Endothelial cell of umbilical vein (primary cell): ENCODE data around the gene QSOX2. TPM values are rescaled to one million over a fixed set of nuclear protein-coding genes. Genes with fewer than 3 reads are reported as not detected.

ENCODE experiments used
- BruUV-seq: library from RNA; stranded (reverse); fragments of 400-500 nt; replicated peaks from 2 replicates; lab custom pipeline; 2021; lab: Mats Ljungman, UMichigan
- CTCF ChIA-PET: fragments of 300-600, 350-600 bp; sonication (Branson Sonifier 250); formaldehyde crosslinking; loops from one replicate; lab custom pipeline; 2021; ENCODE audit warnings: antibody characterized with exemption, inconsistent platforms; lab: Charles Lee
- POLR2A ChIA-PET: fragments of 300-600, 350-600 bp; sonication (Branson Sonifier 250); formaldehyde crosslinking; loops from one replicate; lab custom pipeline; 2021; ENCODE audit warnings: antibody characterized with exemption, inconsistent platforms; lab: Charles Lee
- DNase-seq: peaks from one replicate; pipeline ENCODE4 v3.0.0-alpha.2; 2011; ENCODE audit warnings: low read depth, low spot score
- FAIRE-seq: peaks from 2 replicates; lab custom pipeline; 2011; peaks lifted over from hg19 to GRCh38; lab: Jason Lieb, UNC
- H2AFZ ChIP-seq: 2 replicates; pipeline ENCODE4 v1.6.0; 2012; ENCODE audit warnings: low read depth, low read length, control low read depth, inconsistent platforms
- H3K27ac ChIP-seq: 2 replicates; pipeline ENCODE4 v1.5.1; 2011; ENCODE audit warnings: low read depth, mild to moderate bottlenecking, control low read depth, low read length, moderate library complexity; ENCODE audit not compliant: insufficient read depth
- H3K27me3 ChIP-seq, 2 experiments: 2 replicates each; pipeline versions ENCODE4 v1.6.0 to v1.6.1; 2011; ENCODE audit warnings: low read length in 2 of 2, mixed read lengths in 1 of 2; ENCODE audit not compliant: control insufficient read depth in 2 of 2, insufficient read depth in 2 of 2
- H3K36me3 ChIP-seq, 2 experiments: 2 replicates in 1 of 2; 3 replicates in 1 of 2; pipeline ENCODE4 v1.5.1; 2011; ENCODE audit warnings: low read length in 2 of 2, mild to moderate bottlenecking in 1 of 2, moderate library complexity in 1 of 2; ENCODE audit not compliant: control insufficient read depth in 2 of 2, insufficient read depth in 2 of 2; ENCODE audit errors: extremely low read depth in 1 of 2
- H3K4me1 ChIP-seq: 3 replicates; pipeline ENCODE4 v1.5.1; 2011; ENCODE audit warnings: mild to moderate bottlenecking, low read length; ENCODE audit not compliant: control insufficient read depth, insufficient read depth; ENCODE audit errors: extremely low read depth
- H3K4me2 ChIP-seq: 2 replicates; pipeline ENCODE4 v1.6.1; 2011; ENCODE audit warnings: low read length, control low read depth, mixed read lengths; ENCODE audit not compliant: insufficient read depth
- H3K4me3 ChIP-seq, 3 experiments: fragments of 200-600 bp in 1 of 3; sonication (generic), shearing (Covaris generic) in 1 of 3; replicated peaks in 1 of 3; 2 replicates each; pipeline ENCODE4 v1.5.1; 2011 to 2016; ENCODE audit warnings: control low read depth in 3 of 3, low read length in 3 of 3, mild to moderate bottlenecking in 2 of 3, inconsistent platforms in 1 of 3, low read depth in 1 of 3, moderate library complexity in 1 of 3; ENCODE audit not compliant: insufficient read depth in 1 of 3
- H3K79me2 ChIP-seq: 2 replicates; pipeline ENCODE4 v1.6.0; 2012; ENCODE audit warnings: low read length, inconsistent platforms; ENCODE audit not compliant: control insufficient read depth, insufficient read depth
- H3K9ac ChIP-seq: replicated peaks from 2 replicates; pipeline ENCODE3; 2011; ENCODE audit warnings: low read length, control low read depth; ENCODE audit not compliant: insufficient read depth; ENCODE audit errors: extremely low read depth
- H3K9me1 ChIP-seq: replicated peaks from 3 replicates; pipeline ENCODE4 v1.6.0; 2011; ENCODE audit warnings: mild to moderate bottlenecking, low read length; ENCODE audit not compliant: control insufficient read depth, insufficient read depth; ENCODE audit errors: extremely low read depth
- H3K9me3 ChIP-seq: replicated peaks from 2 replicates; pipeline ENCODE4 v1.5.1; 2012; ENCODE audit warnings: low read length, inconsistent platforms; ENCODE audit not compliant: control insufficient read depth, insufficient read depth
- H4K20me1 ChIP-seq: replicated peaks from 2 replicates; pipeline ENCODE3; 2011; ENCODE audit warnings: mild to moderate bottlenecking, low read length; ENCODE audit not compliant: control insufficient read depth, insufficient read depth; ENCODE audit errors: extremely low read depth
- CTCF ChIP-seq, 2 donors: IDR thresholded peaks; 1 replicate in 1 of 2; 2 replicates in 1 of 2; pipeline ENCODE4 v1.5.1; 2011; ENCODE audit warnings: low read length in 2 of 2, mild to moderate bottlenecking in 2 of 2, moderate library complexity in 2 of 2, control low read depth in 1 of 2, inconsistent platforms in 1 of 2, low read depth in 1 of 2; ENCODE audit not compliant: insufficient read depth in 1 of 2; ENCODE audit errors: extremely low read depth in 1 of 2
- EZH2 ChIP-seq: IDR thresholded peaks from 2 replicates; pipeline ENCODE4 v1.6.1; 2012; ENCODE audit warnings: borderline replicate concordance, low read depth, mild to moderate bottlenecking, moderate library complexity, low read length, inconsistent platforms; ENCODE audit not compliant: severe bottlenecking
- GATA2 ChIP-seq: IDR thresholded peaks from 2 replicates; pipeline ENCODE4 v1.7.0; 2011; ENCODE audit warnings: low read depth, mild to moderate bottlenecking, moderate library complexity, mixed read lengths, low read length; ENCODE audit not compliant: insufficient read length, insufficient read depth
- JUN ChIP-seq: IDR thresholded peaks from 2 replicates; pipeline ENCODE4 v1.6.1; 2011; ENCODE audit warnings: borderline replicate concordance, low read depth; ENCODE audit not compliant: insufficient read length, insufficient read depth
- POLR2AphosphoS5 ChIP-seq: IDR thresholded peaks from 2 replicates; pipeline ENCODE4 v1.6.1; 2012; ENCODE audit warnings: low read depth, mild to moderate bottlenecking, control low read depth, low read length, moderate library complexity; ENCODE audit not compliant: insufficient read depth
- dilution Hi-C: fragments of 300-500 bp; cut with MboI; formaldehyde crosslinking; loops from one replicate; pipeline ENCODE4 v1.15.0; 2019; ENCODE audit warnings: low sequenced_read_pairs; ENCODE audit not compliant: extremely low pct_ligation_motif_present
- intact Hi-C: fragments of 100-400 bp; cut with micrococcal nuclease; formaldehyde crosslinking; loops from one replicate; pipeline ENCODE4 v1.10.0; 2022
- polyA plus RNA-seq, 4 experiments: library from polyadenylated mRNA; depleted of rRNA in 3 of 4; stranded (reverse) in 3 of 4; unstranded in 1 of 4; fragments of >200 nt; gene quantifications; 2 replicates each; pipeline versions ENCODE4 v1.2.1 to v1.2.3, GENCODE V29; 2011 to 2012; ENCODE audit warnings: missing spikeins in 1 of 4
- total RNA-seq: library from RNA; stranded (reverse); gene quantifications from 2 replicates; pipeline ENCODE4 v1.2.3, GENCODE V29; 2021

QSOX2 gene
- total and polyA plus RNA-seq, 2 donors (not counting 3 experiments of a cell fraction or from before 2014, with no cell fraction given): 16.4 to 23.4 TPM

GRCh38 chr9:136193891-136194279, 51.7 kb downstream of the QSOX2 start:
- CTCF ChIA-PET: no interaction called here

More at GRCh38 chr9:136193891-136194279, 51.7 kb downstream of the QSOX2 start:
- H4K20me1 ChIP-seq: no peaks in the 10 kb centered on the region
- H3K4me1 ChIP-seq: no peaks in the 10 kb centered on the region
- POLR2A ChIA-PET: no interaction called here
- TF ChIP-seq JUN (no peak), EZH2 (peak; percentile 60), POLR2AphosphoS5 (no peak), CTCF (IDR thresholded peaks at IDR 0.05; ENCODE audit: extremely low read depth in 1 of 2, insufficient read depth in 1 of 2, low read depth in 1 of 2, low read length in 2 of 2) (no peak), GATA2 (no peak)
- H2AFZ ChIP-seq: no peak overlapping the region
- intact Hi-C loops (no loop called here), dilution Hi-C loops (no loop called here)
- H3K27ac ChIP-seq: no peak overlapping the region
- no peak for FAIRE-seq
- no peaks in the 10 kb centered on the region for H3K79me2 ChIP-seq
- H3K4me2 ChIP-seq: no peak overlapping the region
- no peaks in the 10 kb centered on the region for H3K36me3 ChIP-seq
- peaks cover 61 to 82% of the 10 kb centered on the region in 2 experiments for H3K27me3 ChIP-seq
- no peak for DNase-seq
- no peak overlapping the region for H3K4me3 ChIP-seq
- BruUV-seq: no TSS peak
- no peaks in the 10 kb centered on the region for H3K9me3 ChIP-seq
- no peaks in the 10 kb centered on the region for H3K9me1 ChIP-seq
- H3K9ac ChIP-seq: no peak overlapping the region
